ENCODE measurements around the gene PRRC2A.
A peak's percentile ranks its signal among the peaks of the same experiment; 100 is the strongest.

The PRRC2A gene

DNA sequence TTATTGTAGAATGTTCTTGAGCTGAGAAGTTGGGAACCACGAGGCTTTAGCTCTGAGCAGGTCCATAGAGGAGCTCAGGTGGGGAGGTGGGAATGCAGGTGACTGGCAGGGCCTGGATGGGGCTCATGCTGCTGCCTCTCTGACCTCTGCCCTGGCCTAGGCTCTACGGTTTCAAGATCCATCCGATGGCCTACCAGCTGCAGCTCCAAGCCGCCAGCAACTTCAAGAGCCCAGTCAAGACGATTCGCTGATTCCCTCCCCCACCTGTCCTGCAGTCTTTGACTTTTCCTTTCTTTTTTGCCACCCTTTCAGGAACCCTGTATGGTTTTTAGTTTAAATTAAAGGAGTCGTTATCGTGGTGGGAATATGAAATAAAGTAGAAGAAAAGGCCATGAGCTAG is 49.2 kb downstream of the PRRC2A start, which contains the start of gene LY6G5B:
Gene LY6G5B, plus strand, starts transcription at position 301 of the 400 bp plus-strand sequence. CDS start 975 bp downstream, outside the sequence.
- no peak for DNase-seq

DNA sequence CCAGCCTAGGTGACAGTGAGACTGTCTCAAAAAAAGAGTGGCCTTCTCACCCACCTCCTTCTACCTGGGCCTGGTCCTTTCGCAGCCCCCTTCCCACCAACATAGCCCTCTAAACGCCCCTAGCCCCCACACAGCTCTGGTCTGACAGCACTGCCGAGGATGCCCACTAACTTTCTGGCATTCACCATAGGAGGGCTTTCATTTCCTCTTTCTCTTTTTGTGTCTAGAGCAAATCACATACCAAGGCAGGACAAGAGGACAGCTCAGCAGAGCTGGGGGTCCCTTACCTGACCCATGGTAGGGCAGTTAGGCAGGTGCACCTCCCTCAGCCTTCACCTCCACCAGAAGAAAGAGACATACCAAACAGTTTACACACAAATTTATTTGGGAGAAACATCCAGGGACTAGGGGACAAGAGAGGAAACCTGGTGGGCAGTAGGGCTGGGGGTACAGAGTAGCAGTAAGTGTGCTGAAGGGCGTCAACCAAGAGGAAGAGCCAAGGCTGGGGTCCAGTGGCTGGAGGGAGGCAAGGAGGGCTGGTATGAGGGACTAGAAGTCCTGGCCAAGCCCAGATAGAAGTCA is 55.9 kb downstream of the PRRC2A start:
- DNase-seq: no peak

DNA sequence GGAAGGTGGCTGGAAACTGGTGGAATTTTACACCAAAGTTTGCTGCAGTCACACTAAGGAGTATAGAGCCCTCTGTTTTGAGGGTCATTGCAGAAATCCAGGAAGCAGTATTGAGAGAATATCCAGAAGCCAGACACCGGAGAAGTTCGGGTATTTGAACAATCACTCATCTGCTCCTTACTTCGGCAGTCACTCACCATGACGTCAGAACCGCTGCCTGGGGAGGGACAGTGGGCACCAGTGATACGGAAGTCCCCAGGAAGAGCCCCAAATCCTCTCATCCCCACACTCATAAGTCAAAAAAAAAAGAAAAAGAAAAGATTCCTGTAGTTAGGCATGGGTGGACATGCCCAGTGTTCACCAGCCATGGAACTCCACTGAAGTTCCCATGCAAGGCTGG is 56.4 kb downstream of the PRRC2A start:
- DNase-seq: no peak

DNA sequence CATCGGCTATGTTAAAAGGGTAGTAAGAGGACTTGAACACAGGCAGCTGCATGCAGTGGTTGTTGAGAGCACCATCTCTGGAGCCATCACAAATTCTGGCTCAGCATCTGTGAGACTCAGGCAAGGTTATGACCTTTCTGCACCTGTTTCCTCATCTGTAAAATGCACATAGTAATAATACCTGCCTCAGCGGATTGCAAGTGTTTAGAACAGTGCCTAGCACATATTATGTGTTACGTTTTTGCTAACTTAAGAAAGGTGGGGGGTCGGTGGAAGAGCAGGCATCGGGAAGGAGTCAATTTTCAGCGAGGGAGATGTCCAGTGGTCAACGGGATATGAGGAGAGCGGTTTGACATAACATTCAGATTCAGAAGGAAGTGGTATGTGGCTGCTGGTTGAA is 57.4 kb downstream of the PRRC2A start:
- DNase-seq: no peak

DNA sequence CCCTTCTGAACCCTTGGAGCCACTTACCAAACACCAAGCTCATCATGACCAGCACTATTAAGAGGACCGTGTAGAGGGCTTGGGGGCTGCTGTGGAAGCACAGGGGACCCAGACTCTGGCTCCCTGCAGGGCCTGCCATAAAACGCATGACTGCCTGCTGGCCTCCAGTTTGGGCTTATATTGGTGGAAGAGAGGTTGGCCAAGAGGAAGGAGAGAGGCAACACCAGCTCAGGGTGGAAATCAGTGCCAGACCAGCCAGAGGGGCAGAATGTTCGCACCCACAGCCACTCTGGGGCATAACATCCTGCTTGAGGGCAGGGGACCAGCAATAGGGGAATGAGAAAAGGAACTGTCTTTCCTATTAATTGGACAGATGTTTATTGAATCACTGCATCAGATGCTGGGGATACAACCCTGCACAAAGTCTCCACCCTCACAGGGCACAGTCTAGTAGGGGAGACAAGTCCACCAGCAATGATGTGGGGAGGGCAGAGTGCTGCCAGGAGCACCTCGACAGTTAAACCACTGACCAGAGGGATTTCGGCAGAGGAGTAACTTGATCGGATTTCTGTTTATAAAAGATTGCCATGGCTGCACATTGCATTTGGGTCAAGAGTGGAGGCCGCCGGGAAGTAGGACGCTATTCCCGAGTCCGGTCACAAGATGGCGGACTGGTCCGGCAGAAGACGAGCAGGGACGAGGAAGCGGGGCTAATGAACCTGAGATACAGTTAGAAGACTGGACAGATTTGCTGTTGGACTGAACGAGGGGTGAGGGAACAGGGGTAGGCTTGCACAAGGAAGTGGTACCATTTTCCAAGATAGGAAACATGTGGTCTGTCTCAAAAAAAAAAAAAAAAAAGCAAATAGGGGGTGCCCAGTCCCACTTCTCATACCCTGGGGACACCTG is 60.0 kb downstream of the PRRC2A start, which contains the start of gene LY6G5C:
Gene LY6G5C, minus strand, starts transcription at position 842 of the 909 bp plus-strand sequence. Its CDS starts 694 bp downstream, at position 148.
- DNase-seq: peak; percentile 30

DNA sequence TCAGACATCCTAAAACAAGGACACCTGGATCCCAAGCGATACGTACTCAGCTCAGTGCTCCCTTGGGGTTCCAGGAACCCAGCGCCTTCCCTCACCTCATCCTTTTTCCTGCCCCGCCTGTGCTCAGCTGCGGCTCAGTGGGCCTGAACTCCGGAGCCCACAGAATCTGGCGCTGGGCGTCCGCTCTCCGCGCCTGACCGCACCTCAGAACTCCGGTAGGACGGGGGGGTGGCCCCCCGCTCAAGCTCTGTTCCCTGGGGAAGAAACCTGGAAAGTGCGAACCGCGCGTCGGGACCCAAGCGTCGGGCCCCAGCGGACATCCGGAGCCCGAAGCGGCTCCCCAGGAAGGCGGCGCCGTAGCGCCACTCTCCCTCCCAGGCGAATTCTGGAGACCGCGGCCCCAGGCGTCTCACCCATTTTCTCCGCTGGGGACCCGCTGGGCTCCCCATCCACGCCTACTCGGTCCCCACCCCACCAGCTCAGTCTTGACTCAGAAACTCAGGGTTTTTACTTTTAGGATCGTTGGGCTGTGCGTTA is 60.7 kb downstream of the PRRC2A start:
- peak; percentile 24 for DNase-seq

DNA sequence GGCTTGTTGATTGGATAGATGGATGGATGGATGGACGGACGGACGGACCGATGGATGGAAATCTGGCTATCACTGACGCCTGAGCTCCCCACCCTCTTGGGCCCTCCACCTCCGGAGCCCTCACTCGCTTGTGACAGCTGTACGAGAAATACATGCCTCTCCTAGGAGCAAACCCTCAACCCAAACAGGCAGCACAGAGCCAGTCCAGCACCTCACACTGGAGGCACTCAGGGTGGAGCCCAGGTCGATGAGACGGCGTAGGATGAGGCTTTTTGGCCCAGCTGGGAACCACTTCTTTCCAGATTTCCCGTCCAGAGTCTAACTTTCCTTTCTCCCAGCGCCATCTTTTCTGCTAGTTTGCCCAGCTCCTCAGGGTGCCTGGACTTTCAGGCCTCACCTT is 63.1 kb downstream of the PRRC2A start:
- no peak for DNase-seq

DNA sequence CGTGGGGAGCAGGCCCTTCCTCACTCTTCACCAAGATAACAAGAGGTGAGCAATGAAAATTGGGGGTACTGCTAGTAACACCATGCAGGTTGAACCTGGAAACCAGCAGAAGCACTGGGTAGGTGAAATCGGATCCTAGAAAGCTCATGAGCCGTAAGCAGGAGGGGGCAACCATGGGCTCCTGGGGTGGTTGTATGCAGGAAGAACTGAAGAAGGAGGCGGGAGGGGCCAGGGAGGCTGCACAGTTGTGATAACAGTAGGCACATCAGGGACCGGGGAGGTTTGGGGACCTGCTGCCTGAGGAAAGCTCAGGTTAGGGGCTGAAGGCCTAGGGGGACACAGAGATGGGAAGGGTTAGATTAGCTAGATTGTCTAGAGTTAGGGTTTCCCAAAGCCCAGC is 66.0 kb downstream of the PRRC2A start:
- no peak for DNase-seq

DNA sequence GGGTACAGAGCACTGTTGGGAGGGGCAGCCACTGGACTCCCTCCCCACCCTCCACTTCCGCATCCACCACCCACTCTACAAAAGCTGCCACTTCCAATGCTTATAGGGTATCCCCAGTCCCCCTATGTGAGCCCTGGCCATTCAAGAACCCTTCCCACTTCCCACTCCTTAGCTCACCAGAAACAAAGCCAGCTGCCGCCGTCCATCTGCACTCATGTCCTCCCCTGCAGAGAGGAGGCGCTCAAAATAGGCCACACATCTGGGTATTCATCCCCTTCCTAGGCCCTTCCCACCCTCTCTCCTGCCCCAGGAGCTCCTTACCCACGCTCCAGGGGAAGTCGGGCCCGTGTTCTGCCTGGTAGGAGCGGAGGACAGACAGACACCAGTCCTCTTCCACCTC is 66.8 kb downstream of the PRRC2A start:
- no peak for DNase-seq

Measured in effector CD4-positive, alpha-beta T cell (primary cell).